Liver (tissue), 9 donors: ENCODE results near the gene NR4A2. TPM values are rescaled to one million over a fixed set of nuclear protein-coding genes. Genes with fewer than 3 reads are reported as not detected.

Experiments used
- DNase-seq: peaks from one replicate; pipeline ENCODE4 v3.0.0-alpha.2; 2017; ENCODE audit warnings: low spot score
- H3K27ac ChIP-seq, 2 donors: one replicate each; pipeline ENCODE4 v1.7.0; 2013; ENCODE audit warnings: inconsistent platforms in 2 of 2, low read length in 2 of 2, control low read depth in 1 of 2, low read depth in 1 of 2, mild to moderate bottlenecking in 1 of 2
- H3K27me3 ChIP-seq, 4 donors: one replicate each; pipeline versions ENCODE4 v1.6.1 to v1.7.0; 2013; ENCODE audit warnings: low read length in 3 of 4, inconsistent platforms in 1 of 4, mild to moderate bottlenecking in 1 of 4, moderate library complexity in 1 of 4; ENCODE audit not compliant: control insufficient read depth in 4 of 4, insufficient read depth in 4 of 4
- H3K36me3 ChIP-seq, 4 donors: one replicate each; pipeline versions ENCODE4 v1.6.1 to v1.7.0; 2013; ENCODE audit warnings: low read length in 3 of 4, mild to moderate bottlenecking in 3 of 4, low read depth in 1 of 4, moderate library complexity in 1 of 4; ENCODE audit not compliant: control insufficient read depth in 4 of 4, insufficient read depth in 3 of 4
- H3K4me1 ChIP-seq, 4 donors: one replicate each; pipeline versions ENCODE4 v1.6.1 to v1.7.0; 2013; ENCODE audit warnings: low read length in 3 of 4, mild to moderate bottlenecking in 3 of 4, moderate library complexity in 1 of 4; ENCODE audit not compliant: control insufficient read depth in 4 of 4, insufficient read depth in 4 of 4
- H3K4me3 ChIP-seq, 3 donors: one replicate each; pipeline versions ENCODE4 v1.6.1 to v1.7.0; 2013; ENCODE audit warnings: low read length in 3 of 3, control low read depth in 1 of 3, low read depth in 1 of 3, mild to moderate bottlenecking in 1 of 3
- H3K9ac ChIP-seq, 2 donors: one replicate each; pipeline ENCODE4 v1.7.0; 2013; ENCODE audit warnings: low read length in 2 of 2, mild to moderate bottlenecking in 2 of 2, moderate library complexity in 2 of 2, control low read depth in 1 of 2, low read depth in 1 of 2
- H3K9me3 ChIP-seq, 4 donors: one replicate each; pipeline versions ENCODE4 v1.6.1 to v1.7.0; 2013; ENCODE audit warnings: low read length in 3 of 4; ENCODE audit not compliant: control insufficient read depth in 4 of 4
- ATF3 ChIP-seq: IDR thresholded peaks from 2 replicates; pipeline ENCODE4 v1.6.1; 2016; ENCODE audit warnings: antibody characterized with exemption
- CTCF ChIP-seq: fragments of 150-350 bp; IDR thresholded peaks from 2 replicates; pipeline ENCODE4 v1.5.1; 2017; ENCODE audit warnings: improper control_type of control experiment, low read depth, low read length; ENCODE audit not compliant: missing input control
- FOXA1 ChIP-seq: IDR thresholded peaks from 2 replicates; pipeline ENCODE4 v1.6.1; 2016; ENCODE audit warnings: antibody characterized with exemption
- GABPA ChIP-seq, 2 donors: IDR thresholded peaks in 1 of 2; conservative IDR thresholded peaks in 1 of 2; 2 replicates each; pipeline ENCODE4 v1.6.1; 2016; ENCODE audit warnings: antibody characterized with exemption in 2 of 2, mild to moderate bottlenecking in 1 of 2, moderate library complexity in 1 of 2
- HNF4A ChIP-seq, 2 donors: conservative IDR thresholded peaks; 2 replicates each; pipeline ENCODE4 v1.6.1; 2016; ENCODE audit warnings: antibody characterized with exemption in 2 of 2, mild to moderate bottlenecking in 2 of 2
- JUND ChIP-seq, 2 donors: IDR thresholded peaks; 2 replicates each; pipeline ENCODE4 v1.6.1; 2016; ENCODE audit warnings: antibody characterized with exemption in 2 of 2
- MAX ChIP-seq: IDR thresholded peaks from 2 replicates; pipeline ENCODE4 v1.6.1; 2016; ENCODE audit warnings: antibody characterized with exemption
- NR2F2 ChIP-seq: IDR thresholded peaks from 2 replicates; pipeline ENCODE4 v1.6.1; 2016; ENCODE audit warnings: antibody characterized with exemption
- RAD21 ChIP-seq, 2 donors: IDR thresholded peaks; 2 replicates each; pipeline ENCODE4 v1.6.1; 2016; ENCODE audit warnings: antibody characterized with exemption in 2 of 2, mild to moderate bottlenecking in 2 of 2
- RXRA ChIP-seq, 2 donors: IDR thresholded peaks; 2 replicates each; pipeline ENCODE4 v1.6.1; 2017 to 2018; ENCODE audit warnings: antibody characterized with exemption in 2 of 2, mild to moderate bottlenecking in 1 of 2
- SP1 ChIP-seq: IDR thresholded peaks from 2 replicates; pipeline ENCODE4 v1.6.1; 2018; ENCODE audit warnings: antibody characterized with exemption, mild to moderate bottlenecking
- TAF1 ChIP-seq: conservative IDR thresholded peaks from 2 replicates; pipeline ENCODE4 v1.6.1; 2016; ENCODE audit warnings: antibody characterized with exemption, mild to moderate bottlenecking
- WGBS: extraction: QIAGEN DNeasy Blood & Tissue Kit; methylation state at CpG from one replicate; pipeline ENCODE4 v1.1.7; 2013; 5-methylcytosine and 5-hydroxymethylcytosine counted together
- polyA plus RNA-seq, 2 donors: library from polyadenylated mRNA; stranded (reverse) in 1 of 2; unstranded in 1 of 2; fragments of 200-250 nt in 1 of 2; fragments of >200 nt in 1 of 2; fragmentation: Nextera tagmentation in 1 of 2; extraction: Ambion mirVana in 1 of 2; gene quantifications; one replicate each; pipeline versions ENCODE4 v1.2.1 to v1.2.3, GENCODE V29; 2013 to 2015
- total RNA-seq, 2 donors: library from RNA; depleted of rRNA; stranded (reverse); fragments of >200 nt; gene quantifications; one replicate each; pipeline ENCODE4 v1.2.3, GENCODE V29; 2014
- TF ChIP-seq, protein P1 (sequence below): IDR thresholded peaks from 2 replicates; pipeline ENCODE4 v1.6.1; 2016; ENCODE audit warnings: antibody characterized with exemption, mild to moderate bottlenecking
- donor health status: healthy.
- donor health status: healthy.
- donor health status: healthy.
- donor health status: healthy.
- donor health status: healthy.

Gene NR4A2
- total and polyA plus RNA-seq, 4 donors = 0.08 to 0.96 (median 0.25) TPM

DNA sequence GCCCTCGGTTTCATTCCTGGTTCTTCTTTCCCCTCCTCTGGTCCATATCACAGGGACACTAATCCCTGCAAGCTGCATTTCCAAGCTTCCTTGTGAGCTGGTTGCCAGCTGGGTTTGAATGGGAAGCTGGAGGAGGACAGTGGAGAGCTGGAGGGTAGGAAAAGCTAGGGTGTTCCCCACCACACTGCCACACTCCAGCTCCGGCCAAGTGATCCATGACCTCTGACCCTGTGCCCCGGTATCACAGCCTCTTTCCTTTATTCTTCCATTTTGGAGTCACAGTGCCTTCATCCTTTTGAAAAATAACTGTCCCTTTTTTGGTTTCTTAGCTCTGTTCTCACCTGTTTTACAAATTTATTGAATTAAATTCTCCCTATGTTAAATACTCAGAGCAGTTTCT, 13.1 kb upstream of the NR4A2 start:
- WGBS = 83% methylated on average over 3 of the region's 3 CpGs
- Histone ChIP-seq H3K36me3 (no peaks in the 10 kb centered on the region), H3K9ac (no peak overlapping the region), H3K4me1 (peaks cover 0 to 10% (median 4%) of the 10 kb centered on the region in 4 donors), H3K27ac (no peak overlapping the region), H3K27me3 (no peaks in the 10 kb centered on the region), H3K4me3 (no peak overlapping the region), H3K9me3 (no peaks in the 10 kb centered on the region)
- TF ChIP-seq TAF1 (no peak), ATF3 (no peak), HNF4A (conservative IDR thresholded peaks at IDR 0.05) (no peak), SP1 (no peak), FOXA1 (no peak), RXRA (IDR thresholded peaks at IDR 0.05) (no peak), NR2F2 (no peak), CTCF (no peak), RAD21 (IDR thresholded peaks at IDR 0.05) (no peak), JUND (IDR thresholded peaks at IDR 0.05) (no peak)
- TF ChIP-seq, protein P1, sequence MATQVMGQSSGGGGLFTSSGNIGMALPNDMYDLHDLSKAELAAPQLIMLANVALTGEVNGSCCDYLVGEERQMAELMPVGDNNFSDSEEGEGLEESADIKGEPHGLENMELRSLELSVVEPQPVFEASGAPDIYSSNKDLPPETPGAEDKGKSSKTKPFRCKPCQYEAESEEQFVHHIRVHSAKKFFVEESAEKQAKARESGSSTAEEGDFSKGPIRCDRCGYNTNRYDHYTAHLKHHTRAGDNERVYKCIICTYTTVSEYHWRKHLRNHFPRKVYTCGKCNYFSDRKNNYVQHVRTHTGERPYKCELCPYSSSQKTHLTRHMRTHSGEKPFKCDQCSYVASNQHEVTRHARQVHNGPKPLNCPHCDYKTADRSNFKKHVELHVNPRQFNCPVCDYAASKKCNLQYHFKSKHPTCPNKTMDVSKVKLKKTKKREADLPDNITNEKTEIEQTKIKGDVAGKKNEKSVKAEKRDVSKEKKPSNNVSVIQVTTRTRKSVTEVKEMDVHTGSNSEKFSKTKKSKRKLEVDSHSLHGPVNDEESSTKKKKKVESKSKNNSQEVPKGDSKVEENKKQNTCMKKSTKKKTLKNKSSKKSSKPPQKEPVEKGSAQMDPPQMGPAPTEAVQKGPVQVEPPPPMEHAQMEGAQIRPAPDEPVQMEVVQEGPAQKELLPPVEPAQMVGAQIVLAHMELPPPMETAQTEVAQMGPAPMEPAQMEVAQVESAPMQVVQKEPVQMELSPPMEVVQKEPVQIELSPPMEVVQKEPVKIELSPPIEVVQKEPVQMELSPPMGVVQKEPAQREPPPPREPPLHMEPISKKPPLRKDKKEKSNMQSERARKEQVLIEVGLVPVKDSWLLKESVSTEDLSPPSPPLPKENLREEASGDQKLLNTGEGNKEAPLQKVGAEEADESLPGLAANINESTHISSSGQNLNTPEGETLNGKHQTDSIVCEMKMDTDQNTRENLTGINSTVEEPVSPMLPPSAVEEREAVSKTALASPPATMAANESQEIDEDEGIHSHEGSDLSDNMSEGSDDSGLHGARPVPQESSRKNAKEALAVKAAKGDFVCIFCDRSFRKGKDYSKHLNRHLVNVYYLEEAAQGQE = no peak
- DNase-seq = no peak

GRCh38 chr2:156343940-156344301, 11.4 kb upstream of the NR4A2 start:
- H3K27ac ChIP-seq = no peak overlapping the region
- H3K4me1 ChIP-seq = peaks cover 0 to 10% (median 4%) of the 10 kb centered on the region in 4 donors
- WGBS = 85% methylated on average over 2 of the region's 2 CpGs
- no peaks in the 10 kb centered on the region for H3K27me3 ChIP-seq
- no peak for TF ChIP-seq MAX
- no peak for TF ChIP-seq GABPA (IDR thresholded peaks at IDR 0.05 in 1 of 2, conservative IDR thresholded peaks at IDR 0.05 in 1 of 2)
- no peak for DNase-seq
- no peaks in the 10 kb centered on the region for H3K36me3 ChIP-seq
- no peaks in the 10 kb centered on the region for H3K9me3 ChIP-seq
- H3K9ac ChIP-seq = no peak overlapping the region
- no peak overlapping the region for H3K4me3 ChIP-seq
